ENCODE data around the gene LYRM4.
A peak's percentile ranks its signal among the peaks of the same experiment; 100 is the strongest.

Gene LYRM4

GRCh38 chr6:5108536-5109150 is 152.1 kb downstream of the LYRM4 start (continued):
- TF ChIP-seq ZNF280D (tag by site-specific recombination; IDR thresholded peaks at IDR 0.05) = no peak
- TF ChIP-seq MYNN (tag by site-specific recombination; IDR thresholded peaks at IDR 0.05; ENCODE audit: borderline replicate concordance) = no peak
- no peak for TF ChIP-seq ZNF544 (tag by site-specific recombination; IDR thresholded peaks at IDR 0.05)
- TF ChIP-seq MZF1 (tag by site-specific recombination; IDR thresholded peaks at IDR 0.05; ENCODE audit: borderline replicate concordance) = no peak
- TF ChIP-seq ZNF701 (tag by site-specific recombination; IDR thresholded peaks at IDR 0.05) = no peak
- no peak for TF ChIP-seq ZNF18 (tag by site-specific recombination; IDR thresholded peaks at IDR 0.05)
- no peak for TF ChIP-seq ZNF768 (tag by site-specific recombination; IDR thresholded peaks at IDR 0.05)

- POLR2A ChIA-PET = no interaction called here
- no peaks in the 10 kb centered on the region for H3K36me3 ChIP-seq (ENCODE audit: control insufficient read depth in 2 of 2, insufficient read depth in 1 of 2, low read length in 2 of 2)
- CTCF ChIA-PET = no interaction called here
- no peak overlapping the region for H3K4me3 ChIP-seq (ENCODE audit: low read depth, low read length)
- no peaks in the 10 kb centered on the region; the same call in 1 of the 2 replicates for H3K4me1 ChIP-seq (ENCODE audit: control insufficient read depth, insufficient read depth, low read length)
- H3K27ac ChIP-seq (ENCODE audit: extremely low read depth, low read depth, low read length) = no peak overlapping the region
- H3K9me3 ChIP-seq (ENCODE audit: control insufficient read depth, insufficient read depth, low read depth, low read length) = no peaks in the 10 kb centered on the region
- no peak for TF ChIP-seq WT1 (tag by site-specific recombination; IDR thresholded peaks at IDR 0.05)
- no peak for TF ChIP-seq ZFP3 (tag by site-specific recombination; IDR thresholded peaks at IDR 0.05; ENCODE audit: low read depth)
- no peak for TF ChIP-seq ZNF174 (tag by site-specific recombination; IDR thresholded peaks at IDR 0.05)
- TF ChIP-seq PBX3 (CRISPR knock-in tag; IDR thresholded peaks at IDR 0.05) = no peak
- no peak for TF ChIP-seq ZNF555 (tag by site-specific recombination; conservative IDR thresholded peaks at IDR 0.05)
- TF ChIP-seq ZNF398 (tag by site-specific recombination; IDR thresholded peaks at IDR 0.05) = no peak
- no peak for TF ChIP-seq ZNF148 (tag by site-specific recombination; IDR thresholded peaks at IDR 0.05; ENCODE audit: borderline replicate concordance)
- no peak for TF ChIP-seq ZNF658 (tag by site-specific recombination; IDR thresholded peaks at IDR 0.05)
- peak; percentile 84 for TF ChIP-seq PRDM4 (tag by site-specific recombination; IDR thresholded peaks at IDR 0.05)
- TF ChIP-seq ZFP41 (tag by site-specific recombination; IDR thresholded peaks at IDR 0.05; ENCODE audit: borderline replicate concordance) = no peak
- TF ChIP-seq ELK4 (IDR thresholded peaks at IDR 0.05; ENCODE audit: borderline replicate concordance, low read depth, low read length) = no peak
- TF ChIP-seq FEZF1 (tag by site-specific recombination; IDR thresholded peaks at IDR 0.05) = 0 out of 2 replicates have a peak, but pooled peaks have one; percentile 26
- no peak for TF ChIP-seq ZNF214 (tag by site-specific recombination; IDR thresholded peaks at IDR 0.05; ENCODE audit: borderline replicate concordance)
- TF ChIP-seq ZFHX2 (tag by site-specific recombination; conservative IDR thresholded peaks at IDR 0.05) = no peak
Measured at GRCh38 chr6:5108068-5108467, 152.7 kb downstream of the LYRM4 start.

All from HEK293 (cell line).